Peyer's patch (tissue), 4 donors: Measurements from ENCODE around the gene FGFRL1. TPM values are rescaled to one million over a fixed set of nuclear protein-coding genes. Genes with fewer than 3 reads are reported as not detected.

Experiments
- DNase-seq, 3 donors: peaks; one replicate each; pipeline ENCODE4 v3.0.0-alpha.2; 2017 to 2019
- H3K27ac ChIP-seq, 4 donors: fragments of 200-600 bp; sonication (generic); one replicate each; pipeline ENCODE4 v1.5.1; 2016 to 2019
- H3K27me3 ChIP-seq, 2 donors: fragments of 200-600 bp; sonication (generic); one replicate each; pipeline ENCODE4 v1.5.1; 2019
- H3K36me3 ChIP-seq, 3 donors: fragments of 200-600 bp; sonication (generic); one replicate each; pipeline ENCODE4 v1.5.1; 2016 to 2019
- H3K4me1 ChIP-seq, 4 donors: fragments of 200-600 bp; sonication (generic); one replicate each; pipeline ENCODE4 v1.5.1; 2016 to 2019
- H3K4me3 ChIP-seq, 4 donors: fragments of 200-600 bp; sonication (generic); 1 replicate in 3 of 4; 2 replicates in 1 of 4; pipeline ENCODE4 v1.5.1; 2016 to 2019; ENCODE audit warnings: mild to moderate bottlenecking in 1 of 4
- H3K9me3 ChIP-seq, 4 donors: fragments of 200-600 bp; sonication (generic); one replicate each; pipeline ENCODE4 v1.5.1; 2016 to 2019; ENCODE audit warnings: mild to moderate bottlenecking in 1 of 4
- CTCF ChIP-seq, 6 experiments: fragments of 450-650 bp in 4 of 6; fragments of 200-600 bp in 2 of 6; sonication (generic) in 1 of 6; IDR thresholded peaks; one replicate each; pipeline ENCODE4 v1.5.1; 2017 to 2019; ENCODE audit warnings: antibody characterized with exemption in 6 of 6, mild to moderate bottlenecking in 3 of 6, moderate library complexity in 1 of 6
- POLR2A ChIP-seq, 2 donors: fragments of 450-650 bp; IDR thresholded peaks; one replicate each; pipeline ENCODE4 v1.5.1; 2017; ENCODE audit warnings: antibody characterized with exemption in 2 of 2, mild to moderate bottlenecking in 2 of 2, moderate library complexity in 2 of 2
- total RNA-seq, 4 donors: library from RNA; depleted of rRNA; stranded (reverse); fragments of >200 nt; gene quantifications; one replicate each; pipeline ENCODE4 v1.1.0, GENCODE V29; 2016

The FGFRL1 gene
- total RNA-seq, 4 donors from 2014 or later: 10.3 to 29.7 (median 26.8) TPM

GRCh38 chr4:1036095-1036494 lies 24.7 kb downstream of the FGFRL1 start:
- TF ChIP-seq CTCF (IDR thresholded peaks at IDR 0.05) (no peak), POLR2A (IDR thresholded peaks at IDR 0.05) (no peak)
- DNase-seq: no peak
- H3K27me3 ChIP-seq: no peaks in the 10 kb centered on the region
- H3K9me3 ChIP-seq: peaks cover 0 to under 1% (median 0%) of the 10 kb centered on the region in 4 donors
- no peak overlapping the region for H3K4me3 ChIP-seq
- H3K36me3 ChIP-seq: no peaks in the 10 kb centered on the region
- H3K27ac ChIP-seq: no peak overlapping the region
- H3K4me1 ChIP-seq: peaks cover 0 to 13% (median 0%) of the 10 kb centered on the region in 4 donors

- H3K27ac ChIP-seq: no peak overlapping the region
- no peak overlapping the region for H3K4me3 ChIP-seq
- no peaks in the 10 kb centered on the region for H3K36me3 ChIP-seq
- peaks cover 0 to 24% (median 0%) of the 10 kb centered on the region in 4 donors for H3K4me1 ChIP-seq
- TF ChIP-seq CTCF (IDR thresholded peaks at IDR 0.05): no peak
- no peak for TF ChIP-seq POLR2A (IDR thresholded peaks at IDR 0.05)
- no peaks in the 10 kb centered on the region for H3K9me3 ChIP-seq
- H3K27me3 ChIP-seq: no peaks in the 10 kb centered on the region
- DNase-seq: no peak
Observed at GRCh38 chr4:1036976-1037810, 25.8 kb downstream of the FGFRL1 start.

- TF ChIP-seq POLR2A (IDR thresholded peaks at IDR 0.05) (no peak), CTCF (IDR thresholded peaks at IDR 0.05) (no peak)
- H3K36me3 ChIP-seq: no peaks in the 10 kb centered on the region
- H3K27me3 ChIP-seq: no peaks in the 10 kb centered on the region
- no peak overlapping the region for H3K27ac ChIP-seq
- no peaks in the 10 kb centered on the region for H3K9me3 ChIP-seq
- no peak for DNase-seq
- H3K4me3 ChIP-seq: no peak overlapping the region
- H3K4me1 ChIP-seq: peaks cover 0 to 31% (median 0%) of the 10 kb centered on the region in 4 donors
Observed at GRCh38 chr4:1038948-1039492, 27.6 kb downstream of the FGFRL1 start.

- no peaks in the 10 kb centered on the region for H3K36me3 ChIP-seq
- no peak overlapping the region for H3K4me3 ChIP-seq
- no peaks in the 10 kb centered on the region for H3K27me3 ChIP-seq
- no peaks in the 10 kb centered on the region for H3K9me3 ChIP-seq
- H3K27ac ChIP-seq: no peak overlapping the region
- DNase-seq: no peak
- TF ChIP-seq CTCF (IDR thresholded peaks at IDR 0.05): no peak
- TF ChIP-seq POLR2A (IDR thresholded peaks at IDR 0.05): no peak
- peaks cover 0 to 31% (median 0%) of the 10 kb centered on the region in 4 donors for H3K4me1 ChIP-seq
Observed at GRCh38 chr4:1039493-1040343, 28.3 kb downstream of the FGFRL1 start.

GRCh38 chr4:1040344-1041146 lies 29.1 kb downstream of the FGFRL1 start:
- DNase-seq: no peak
- Histone ChIP-seq H3K36me3 (no peaks in the 10 kb centered on the region), H3K4me3 (no peak overlapping the region), H3K4me1 (peaks cover 0 to 31% (median 0%) of the 10 kb centered on the region in 4 donors), H3K27ac (no peak overlapping the region), H3K9me3 (no peaks in the 10 kb centered on the region), H3K27me3 (no peaks in the 10 kb centered on the region)
- TF ChIP-seq POLR2A (IDR thresholded peaks at IDR 0.05) (no peak), CTCF (IDR thresholded peaks at IDR 0.05) (no peak)
